H1 (cell line): Measurements from ENCODE around the gene STKLD1.

Experiments
- EZH2 ChIP-seq: fragments of 200-600 bp; sonication (generic); IDR thresholded peaks from 2 replicates; pipeline ENCODE4 v1.7.1; 2012; ENCODE audit warnings: low read depth, mild to moderate bottlenecking, moderate library complexity, low read length, inconsistent platforms; ENCODE audit not compliant: severe bottlenecking
- HDAC6 ChIP-seq: IDR thresholded peaks from one replicate; pipeline ENCODE4 v1.7.1; 2012; ENCODE audit warnings: low read depth, mild to moderate bottlenecking, inconsistent platforms, low read length, moderate library complexity
- JUND ChIP-seq: IDR thresholded peaks from 2 replicates; pipeline ENCODE4 v1.6.1; 2011; ENCODE audit warnings: mild to moderate bottlenecking, improper control_type of control experiment, low read length
- POLR2AphosphoS5 ChIP-seq: IDR thresholded peaks from 2 replicates; pipeline ENCODE4 v1.6.1; 2011; ENCODE audit warnings: low read depth, low read length
- TBP ChIP-seq: IDR thresholded peaks from 2 replicates; pipeline ENCODE4 v1.6.1; 2011; ENCODE audit warnings: low read depth, low read length, improper control_type of control experiment

GRCh38 chr9:133332381-133332730, 43.8 kb upstream of the STKLD1 start:
- TF ChIP-seq POLR2AphosphoS5 (no peak), JUND (no peak), EZH2 (no peak), HDAC6 (no peak), TBP (no peak)
